NCI-H82 (cell line): ENCODE data around the gene SLBP.
"Not testable (repeated sequence)": the region's sequence is repeated elsewhere in the genome, so short reads cannot be mapped to it uniquely, and the experiment has no call there.

Experiments
- DNase-seq: peaks from one replicate; lab custom pipeline; 2025; lab: John Stamatoyannopoulos, UW

Gene SLBP

DNA sequence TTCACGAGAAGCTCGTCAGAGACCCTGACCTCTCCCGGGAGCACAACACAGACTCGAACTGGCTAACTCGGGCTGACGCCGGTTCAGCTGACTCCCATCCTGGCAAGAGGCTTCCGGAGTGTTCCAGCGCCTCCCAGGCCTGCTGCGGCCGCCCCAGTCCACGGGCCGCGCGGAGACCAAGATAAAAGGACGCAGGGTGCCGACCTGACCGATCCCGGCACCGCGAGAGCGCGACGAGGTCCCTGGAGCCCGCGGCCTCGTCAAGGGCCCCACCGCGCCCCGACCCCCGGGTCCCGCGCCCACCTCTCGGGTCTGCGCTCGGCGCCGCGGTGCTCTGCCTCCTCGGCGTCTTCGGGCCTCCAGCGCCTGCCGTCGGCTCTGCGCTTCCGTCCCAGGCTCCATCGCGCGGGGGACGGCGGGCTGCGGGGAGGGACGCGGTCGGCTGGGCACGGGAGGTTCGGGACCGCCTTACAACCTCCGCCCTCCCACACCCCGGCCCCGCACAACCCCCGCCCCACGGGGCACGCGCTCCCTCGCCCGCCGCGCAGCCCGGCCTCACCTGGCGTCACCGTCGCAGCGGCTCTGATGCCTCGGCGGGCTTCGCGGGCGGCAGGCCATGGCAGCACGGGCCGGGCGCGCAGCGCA, 426 bp downstream of the SLBP start:
- peak; percentile 35 for DNase-seq

DNA sequence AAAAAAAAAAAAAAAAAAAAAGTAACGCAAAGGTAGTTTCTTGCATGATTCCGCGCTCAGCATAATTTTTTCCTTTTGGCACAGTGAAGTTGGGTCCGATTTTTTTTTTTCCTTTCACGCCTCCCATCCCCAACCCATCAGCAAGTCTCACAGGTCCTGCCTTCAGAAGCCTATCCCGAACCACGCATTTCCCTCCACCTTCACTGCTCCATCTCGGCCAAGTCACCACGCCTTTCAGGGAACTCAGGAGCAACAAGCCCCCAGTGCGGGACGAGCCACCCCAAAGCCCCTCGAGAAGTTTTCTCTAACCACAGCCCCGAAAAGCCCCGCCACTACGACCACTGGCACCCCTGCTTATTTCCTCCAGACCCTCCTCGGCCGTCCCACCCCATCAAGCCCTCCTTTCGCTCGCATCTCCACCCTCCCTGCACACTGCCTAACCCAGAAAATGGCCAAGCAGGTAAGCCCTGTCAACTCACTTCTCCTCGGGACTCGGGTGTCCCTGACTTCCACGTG, 1.0 kb downstream of the SLBP start:
- peak; percentile 28 for DNase-seq

- no peak for DNase-seq
Observed at GRCh38 chr4:1708581-1708980, 3.5 kb downstream of the SLBP start.

DNA sequence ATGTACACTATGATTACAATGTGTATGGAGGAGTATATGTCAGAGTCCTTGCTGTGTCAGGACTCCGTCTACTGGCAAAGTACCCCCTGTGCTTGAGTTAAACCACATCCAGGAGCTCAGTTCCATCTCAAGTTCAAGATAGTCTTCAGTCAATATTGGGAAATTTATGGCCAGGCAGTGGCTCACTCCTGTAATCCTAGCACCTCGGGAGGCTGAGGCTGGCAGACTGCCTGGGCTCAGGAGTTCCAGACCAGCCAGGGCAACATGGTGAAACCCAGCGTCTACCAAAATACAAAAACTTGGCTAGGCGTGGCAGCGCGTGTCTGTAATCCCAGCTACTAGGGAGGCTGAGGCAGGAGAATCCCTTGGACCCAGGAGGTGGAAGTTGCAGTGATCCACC, 5.8 kb downstream of the SLBP start:
- no peak for DNase-seq

DNA sequence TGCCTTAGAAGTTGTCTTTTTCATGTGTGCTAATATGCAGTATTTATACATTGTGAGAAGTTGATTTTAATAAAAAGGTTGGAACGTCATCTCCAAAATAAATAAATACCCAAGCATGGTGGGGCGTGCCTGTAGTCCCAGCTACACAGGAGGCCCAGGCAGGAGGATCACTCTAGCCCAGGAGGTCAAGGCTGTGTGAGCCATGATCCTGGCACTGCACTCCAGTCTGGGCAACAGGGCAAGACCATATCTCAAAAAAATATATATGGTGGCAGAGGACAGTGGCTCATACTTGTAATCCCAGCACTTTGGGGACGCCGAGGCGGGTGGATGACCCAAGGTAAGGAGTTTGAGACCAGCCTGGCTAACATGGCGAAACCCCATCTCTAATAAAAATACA, 6.4 kb downstream of the SLBP start:
- no peak for DNase-seq

- no peak for DNase-seq
Observed at GRCh38 chr4:1703867-1704266, 8.3 kb downstream of the SLBP start.

DNA sequence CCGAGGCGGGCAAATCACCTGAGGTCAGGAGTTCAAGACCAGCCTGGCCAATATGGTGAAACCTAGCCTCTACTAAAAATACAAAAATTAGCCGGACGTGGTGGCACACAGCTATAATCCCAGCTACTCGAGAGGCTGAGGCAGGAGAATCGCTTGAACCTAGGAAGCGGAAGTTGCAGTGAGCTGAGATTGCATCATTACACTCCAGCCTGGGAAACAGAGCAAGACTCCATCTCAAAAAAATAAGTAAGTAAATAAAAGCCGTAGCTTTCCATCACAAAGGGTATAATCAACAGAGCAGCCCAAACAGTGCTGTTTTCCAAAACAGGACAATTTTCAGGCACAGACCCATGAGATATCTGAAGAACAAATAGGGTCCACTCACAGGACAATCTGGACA, 10.4 kb downstream of the SLBP start:
- DNase-seq = not testable (repeated sequence)

DNA sequence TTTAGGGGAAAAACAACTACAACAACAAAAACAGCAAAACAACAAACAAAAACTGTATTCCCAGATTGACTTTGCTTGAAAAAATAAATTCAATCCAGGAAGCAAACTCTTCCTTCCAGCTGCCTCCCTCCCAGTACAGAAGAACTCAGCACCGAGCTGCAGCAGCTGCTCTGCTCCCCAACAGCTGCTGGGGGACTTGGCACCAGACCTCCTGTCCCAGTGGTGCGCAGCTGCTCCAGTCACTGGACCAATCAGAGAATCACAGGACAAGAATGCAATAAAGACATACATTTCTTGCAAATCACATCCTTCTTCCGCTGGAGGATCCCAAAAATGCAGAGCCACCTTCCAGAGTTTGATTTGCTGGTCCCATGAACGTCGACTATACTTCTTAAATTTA, 16.2 kb downstream of the SLBP start:
- DNase-seq = no peak

DNA sequence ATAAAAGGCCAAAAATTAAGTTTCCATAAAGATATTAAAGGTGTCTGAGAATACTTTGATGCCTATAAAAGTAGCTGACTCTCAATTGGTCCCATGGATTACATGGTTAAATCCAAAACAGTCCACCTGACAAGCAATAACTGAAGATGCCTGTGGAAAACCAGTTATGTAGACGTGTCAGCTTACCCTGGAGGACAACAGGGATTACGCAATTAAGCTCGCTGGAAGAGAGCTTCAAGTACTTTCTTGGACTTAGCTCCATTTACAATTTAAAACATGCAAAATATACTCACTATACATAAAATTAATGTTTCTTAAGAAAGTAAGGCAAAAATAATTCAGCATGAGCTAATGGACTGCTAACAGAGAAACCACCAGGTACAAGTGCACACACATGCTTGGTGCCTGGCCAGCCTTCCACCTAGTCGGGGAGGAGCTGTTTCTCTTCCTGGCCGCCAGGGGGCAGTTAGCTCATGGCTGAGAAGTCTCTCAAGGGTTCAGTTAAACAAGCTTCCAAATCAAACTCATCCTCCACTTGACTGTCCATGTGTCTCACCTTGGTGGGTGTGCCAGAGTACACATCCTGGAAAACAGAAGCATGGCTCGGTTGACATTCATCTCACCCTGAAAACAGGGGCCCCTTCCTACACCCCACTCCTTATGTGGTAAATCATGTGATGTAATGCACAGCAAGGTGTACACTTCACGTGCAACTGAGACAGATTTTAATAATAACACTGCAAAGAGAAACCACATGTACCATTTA, 18.8 kb downstream of the SLBP start:
- peak; percentile 81 for DNase-seq

DNA sequence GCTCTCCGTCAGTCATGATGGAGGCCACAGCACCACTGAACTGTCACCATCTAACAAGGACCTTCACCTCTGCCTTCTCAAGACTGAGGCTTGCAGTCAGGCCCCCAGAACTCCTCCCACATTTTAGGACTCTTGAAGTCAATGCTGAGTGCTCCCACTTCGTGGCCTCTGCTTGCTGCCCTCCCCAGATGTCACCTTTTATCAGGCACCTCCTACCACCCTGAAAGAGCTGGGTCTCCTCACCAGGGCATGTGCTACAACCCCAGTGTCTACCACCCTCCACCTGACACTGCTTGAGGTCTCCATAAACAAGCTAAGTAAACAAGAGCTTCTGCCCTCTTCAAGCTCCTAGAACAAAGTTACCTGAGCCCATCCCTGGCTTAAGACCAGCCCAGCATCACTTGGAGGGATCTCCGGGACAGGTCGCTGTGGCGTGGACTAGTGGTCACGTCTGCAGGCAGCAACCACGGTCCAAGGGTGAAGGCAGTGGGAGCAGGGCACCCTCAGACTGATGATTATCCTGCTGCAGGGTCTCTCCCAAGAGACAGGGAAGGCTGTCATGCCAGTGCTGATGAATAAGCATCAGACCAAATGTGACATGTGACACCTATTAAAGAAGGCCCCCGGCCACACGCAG, 20.3 kb downstream of the SLBP start:
- DNase-seq = no peak

- DNase-seq = no peak
Observed at GRCh38 chr4:1690698-1691097, 21.4 kb downstream of the SLBP start.

GRCh38 chr4:1686440-1687036, 25.6 kb downstream of the SLBP start:
- DNase-seq = no peak

DNA sequence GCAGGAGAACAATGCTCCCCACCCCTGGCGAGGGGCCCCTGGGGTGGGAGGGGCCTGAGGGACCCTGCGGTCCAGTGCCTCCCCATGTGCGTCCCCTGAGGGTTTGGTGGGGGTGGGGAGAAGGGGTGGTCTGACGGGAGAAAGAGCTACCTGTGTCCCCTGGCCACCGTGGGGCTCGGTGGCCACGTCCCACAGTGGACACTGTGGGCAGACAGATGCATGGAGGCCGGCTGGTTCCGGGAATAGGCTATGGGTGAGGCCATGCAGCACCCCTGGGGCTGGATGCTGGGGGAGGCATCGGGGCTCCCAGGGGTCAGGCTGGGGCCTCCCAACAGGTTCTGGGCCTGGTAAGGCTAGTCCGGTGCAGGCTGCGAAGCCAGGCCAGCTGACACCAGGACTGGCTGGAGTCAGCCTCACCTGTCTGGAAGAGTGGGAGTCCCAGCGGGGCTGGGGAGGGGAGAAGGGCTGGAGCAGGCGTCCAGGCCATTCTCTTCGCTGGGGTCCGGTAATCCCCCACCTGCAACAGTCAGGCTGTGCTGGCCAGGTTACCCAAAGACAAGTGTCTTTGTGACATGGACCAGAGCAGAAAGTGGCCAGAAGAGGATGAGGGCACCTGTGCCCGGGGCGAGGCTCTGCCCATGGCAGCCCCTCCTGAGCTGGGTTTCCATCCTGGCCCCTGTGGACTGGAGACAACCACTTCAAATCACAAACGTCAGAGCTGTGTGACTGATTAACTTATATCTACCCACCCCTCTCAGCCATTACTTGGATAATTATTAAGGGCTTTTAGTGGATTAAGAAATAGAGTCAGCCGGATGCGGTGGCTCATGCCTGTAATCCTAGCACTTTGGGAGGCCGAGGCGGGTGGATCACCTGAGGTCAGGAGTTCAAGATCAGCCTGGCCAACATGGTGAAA, 26.6 kb downstream of the SLBP start:
- peak; percentile 83 for DNase-seq

DNA sequence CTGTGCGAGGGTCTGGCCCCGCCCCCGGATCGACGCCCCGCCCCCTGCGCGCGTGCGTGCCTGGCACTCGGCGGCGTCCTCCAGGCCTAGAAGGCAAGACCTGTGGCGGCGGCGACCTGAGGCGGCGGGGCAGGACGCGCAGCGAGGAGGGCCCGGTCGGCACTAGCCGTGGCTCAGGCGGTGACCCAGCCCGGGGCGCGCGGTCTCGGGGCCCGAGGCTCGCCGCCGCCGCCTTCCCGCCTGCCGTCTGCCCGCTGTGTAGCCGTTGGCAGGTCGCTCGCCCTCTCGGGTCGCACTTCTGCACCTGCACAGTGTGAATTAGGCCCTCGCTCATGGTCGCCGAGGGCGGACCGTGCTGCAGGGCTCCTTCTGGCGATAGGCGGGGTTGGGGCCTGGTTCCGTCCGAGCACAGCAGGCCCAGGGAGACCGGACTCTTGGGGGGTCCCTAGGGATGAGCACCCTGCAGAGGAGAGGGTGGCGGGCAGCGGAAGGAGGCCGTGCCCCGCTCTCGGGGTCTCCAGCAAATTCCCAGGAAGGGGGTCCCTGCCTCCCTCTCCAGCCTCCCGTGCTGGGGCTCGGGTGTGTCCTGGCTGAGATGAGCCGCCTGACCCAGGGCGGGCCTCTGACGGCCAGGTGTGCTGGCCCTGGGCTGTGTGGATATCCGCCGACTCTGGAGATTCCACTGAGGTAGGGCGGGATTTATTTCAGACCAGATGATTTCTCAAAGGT, 27.4 kb downstream of the SLBP start:
- no peak for DNase-seq

DNA sequence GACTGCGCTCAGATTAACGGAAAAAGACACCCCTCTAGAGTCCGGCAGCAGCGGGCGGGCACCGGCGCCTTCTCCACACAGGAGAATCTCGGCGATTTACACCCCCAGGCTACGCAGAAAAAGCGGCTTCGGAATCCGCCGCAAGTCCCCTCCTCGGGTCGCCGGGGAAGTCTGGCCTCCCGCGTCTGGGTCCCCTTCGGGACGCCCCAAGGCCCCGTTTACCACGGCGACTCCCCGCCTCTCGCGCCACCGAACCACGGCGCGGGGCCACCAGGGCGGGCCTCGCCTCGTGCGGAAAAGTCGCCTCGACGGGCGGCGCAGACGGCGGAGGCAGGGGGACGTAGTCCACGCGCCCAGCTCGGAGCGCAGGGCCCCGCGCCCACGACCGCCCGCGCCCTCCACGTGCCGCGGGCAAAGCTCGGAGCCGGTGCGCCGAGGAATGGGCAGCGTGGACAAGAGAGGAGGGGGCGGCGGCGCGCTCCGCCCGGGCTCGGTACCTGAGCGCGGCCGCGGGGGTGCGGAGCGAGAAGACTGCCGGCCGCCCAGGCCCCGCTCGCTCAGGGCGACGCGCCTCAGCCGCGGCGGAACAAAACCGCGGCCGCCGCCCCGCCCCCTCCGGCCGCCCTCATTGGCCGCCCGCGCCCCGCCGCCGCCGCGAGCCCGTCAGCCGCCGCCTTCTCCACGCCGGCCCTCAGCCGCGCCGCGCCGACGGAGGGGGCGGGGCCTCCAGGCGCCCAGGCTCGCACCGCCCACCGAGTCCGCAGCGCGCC, 28.2 kb downstream of the SLBP start, which contains the start of gene FAM53A:
TSS of gene FAM53A (minus strand) at position 578 of the 770 bp plus-strand sequence. CDS start 15,572 bp downstream, outside the sequence.
- DNase-seq = peak; percentile 88

DNA sequence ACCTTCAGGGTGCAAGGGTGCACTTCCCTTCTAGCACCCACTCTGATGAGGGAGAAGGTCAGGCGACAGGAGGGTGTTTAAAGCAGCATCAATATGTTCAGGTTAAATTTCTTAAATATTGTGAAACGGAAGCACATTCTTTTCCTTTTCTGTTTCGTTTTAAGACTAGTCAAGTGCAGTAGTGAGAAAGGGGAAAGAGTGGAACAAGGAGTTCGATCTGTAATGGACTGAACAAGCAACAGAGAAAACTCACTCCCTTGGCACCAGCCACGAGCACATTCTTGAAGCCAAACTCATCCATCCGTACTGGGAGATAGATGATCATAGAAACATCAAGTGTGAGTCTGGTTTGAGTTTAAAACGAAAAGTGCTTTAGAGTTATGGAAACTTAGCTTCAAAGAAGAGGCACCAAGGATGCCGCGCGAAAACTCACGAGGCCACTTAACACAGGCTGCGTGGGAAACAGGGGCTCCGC, 28.8 kb downstream of the SLBP start:
- no peak for DNase-seq

DNA sequence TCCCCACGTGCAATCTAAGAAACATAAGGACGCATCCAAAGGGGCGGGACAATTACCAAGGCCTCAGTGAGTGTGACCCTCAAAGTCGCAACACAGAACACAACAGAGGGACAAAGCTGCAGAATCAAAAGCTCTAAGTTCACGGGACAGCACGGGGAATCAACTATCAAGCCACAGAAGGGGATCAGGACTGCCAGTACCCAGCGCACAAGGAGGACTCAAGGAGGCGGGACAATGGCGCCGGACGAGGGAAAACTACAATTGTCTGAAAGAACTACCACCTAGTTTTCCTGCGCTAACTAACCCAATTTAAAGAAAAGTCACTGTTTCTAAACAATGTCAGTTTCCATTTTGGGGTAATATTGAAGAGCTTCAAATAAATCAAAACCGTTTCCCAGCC, 29.3 kb downstream of the SLBP start:
- DNase-seq = no peak

GRCh38 chr4:1678244-1678643, 33.9 kb downstream of the SLBP start:
- DNase-seq = no peak

GRCh38 chr4:1676605-1677525, 35.3 kb downstream of the SLBP start:
- DNase-seq = no peak
